GM18508 (cell line): Measurements from ENCODE around the gene WDR20.

Source experiments
- ATAC-seq: cut with Tn5 transposase; IDR thresholded peaks from one replicate; pipeline ENCODE4 v1.9.1; 2021; ENCODE audit warnings: moderate number of reproducible peaks; ENCODE audit not compliant: insufficient read depth, unreplicated experiment

WDR20 gene

DNA sequence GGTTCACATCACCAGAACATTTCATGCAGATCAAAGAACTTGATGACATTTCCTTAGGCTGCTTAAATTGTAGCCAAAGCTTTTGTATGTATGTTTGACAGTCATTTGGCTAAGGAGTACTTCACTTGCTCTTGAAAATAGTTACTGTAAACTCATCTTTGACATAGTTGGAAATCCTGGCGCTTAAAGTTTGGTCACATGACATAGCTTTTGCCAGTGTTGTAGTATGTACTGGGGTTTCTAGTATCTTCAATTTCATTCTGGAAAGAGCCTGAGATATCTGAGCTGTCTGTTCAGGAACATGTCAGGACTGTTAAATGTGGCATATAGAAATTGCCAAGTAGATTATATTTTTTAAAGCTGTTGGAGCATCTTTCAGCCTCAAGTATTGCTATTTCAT is 55.7 kb downstream of the WDR20 start:
- ATAC-seq, result no peak

GRCh38 chr14:102196039-102196901 is 56.6 kb downstream of the WDR20 start:
- ATAC-seq, result no peak

- no peak for ATAC-seq
These were observed 57.2 kb downstream of the WDR20 start for GRCh38 chr14:102196902-102197230.

DNA sequence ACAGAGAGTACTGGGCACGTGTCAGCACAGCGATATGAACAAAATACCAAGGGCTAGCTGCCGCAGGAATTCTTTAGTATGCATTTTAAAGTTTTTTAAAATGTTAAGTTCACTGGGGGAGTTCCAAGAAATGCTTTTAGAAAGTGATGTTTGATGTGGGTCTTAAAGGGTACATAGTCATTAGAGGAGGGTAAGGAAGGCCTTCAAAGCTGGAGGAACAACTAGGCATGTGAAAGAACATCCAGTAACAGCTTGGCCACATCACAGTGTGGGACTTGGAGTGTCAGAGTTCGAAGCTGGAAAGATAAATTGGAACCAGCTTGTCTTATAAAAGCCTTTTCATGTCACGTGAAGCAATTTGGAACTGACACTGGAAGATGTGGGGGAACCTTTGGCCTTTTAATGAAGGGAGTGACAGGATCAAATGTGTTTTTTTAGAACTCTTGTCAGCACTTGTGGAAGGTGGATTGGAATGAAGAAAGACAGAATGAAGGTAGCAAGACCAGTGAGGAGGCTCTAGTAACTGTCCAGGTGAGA is 57.7 kb downstream of the WDR20 start:
- ATAC-seq, result no peak

- no peak for ATAC-seq
These were observed 61.1 kb downstream of the WDR20 start for GRCh38 chr14:102200690-102201352.

DNA sequence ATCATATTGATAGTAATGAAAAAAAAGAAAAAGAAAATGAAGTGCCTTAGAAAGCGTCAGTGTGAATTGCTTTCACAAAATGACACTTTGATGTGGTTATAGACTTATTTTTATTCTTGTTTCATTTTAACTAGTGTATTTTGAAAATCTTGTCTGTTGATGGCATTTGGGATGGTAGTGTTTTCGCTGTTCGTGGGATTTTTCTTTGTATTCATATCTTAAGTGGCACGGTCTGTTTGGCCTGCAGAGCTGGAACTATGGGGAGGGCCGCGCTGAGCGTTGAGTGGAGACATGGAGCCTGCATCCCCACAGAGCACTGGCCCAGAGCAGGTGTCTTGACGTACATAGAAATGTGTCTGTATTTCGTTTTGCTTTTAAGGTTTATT is 61.6 kb downstream of the WDR20 start:
- no peak for ATAC-seq

GRCh38 chr14:102201776-102202175 is 62.1 kb downstream of the WDR20 start:
- no peak for ATAC-seq

DNA sequence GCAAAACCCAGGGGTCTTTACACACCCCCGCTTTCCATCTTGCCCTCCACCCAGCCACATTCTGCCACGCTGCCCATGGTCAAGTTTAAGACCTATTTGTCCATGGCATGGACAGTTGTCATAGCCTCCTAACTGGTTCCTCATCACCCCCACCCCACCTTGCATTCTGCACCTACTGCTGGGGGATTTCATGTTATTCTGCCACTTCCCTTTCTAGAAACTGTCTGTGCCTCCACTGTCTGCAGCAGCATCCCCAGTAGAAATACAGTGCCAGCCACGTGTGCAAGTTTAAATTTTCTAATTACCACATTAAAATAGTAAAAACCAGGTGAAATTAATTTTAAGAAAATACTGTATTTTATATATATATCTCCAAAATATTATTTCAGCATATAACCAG is 63.2 kb downstream of the WDR20 start:
- ATAC-seq, result no peak

GRCh38 chr14:102203382-102203781 is 63.7 kb downstream of the WDR20 start:
- ATAC-seq, result no peak

- no peak for ATAC-seq
These were observed 65.9 kb downstream of the WDR20 start for GRCh38 chr14:102205560-102205959.

- ATAC-seq, result no peak
These were observed 67.2 kb downstream of the WDR20 start for GRCh38 chr14:102206918-102207317.

DNA sequence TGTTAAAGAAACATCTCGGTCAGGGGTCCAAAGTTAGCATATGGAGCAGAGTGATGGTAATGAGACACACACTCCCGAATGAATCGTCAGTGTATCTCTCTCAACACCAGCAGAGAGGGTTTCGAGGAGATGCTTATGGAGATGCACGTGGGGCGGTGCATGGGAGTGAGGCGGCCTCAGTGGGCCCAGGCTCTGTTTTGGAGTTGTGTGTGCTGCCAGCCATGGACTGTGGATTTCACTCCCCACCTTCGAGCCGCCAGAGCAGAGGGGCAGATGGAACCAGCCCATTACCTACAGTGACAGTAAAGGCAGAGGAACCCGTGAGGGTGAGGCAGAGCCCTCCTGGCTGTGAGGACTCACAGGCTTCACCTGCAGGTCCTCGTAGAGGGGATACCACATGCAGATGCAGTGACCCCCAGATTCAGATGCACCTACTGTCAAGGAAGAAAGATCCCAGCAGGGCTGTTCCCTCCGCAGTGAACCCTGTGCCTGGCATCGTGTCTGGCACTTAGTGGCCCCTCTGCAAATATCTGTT is 68.2 kb downstream of the WDR20 start:
- ATAC-seq, result no peak

DNA sequence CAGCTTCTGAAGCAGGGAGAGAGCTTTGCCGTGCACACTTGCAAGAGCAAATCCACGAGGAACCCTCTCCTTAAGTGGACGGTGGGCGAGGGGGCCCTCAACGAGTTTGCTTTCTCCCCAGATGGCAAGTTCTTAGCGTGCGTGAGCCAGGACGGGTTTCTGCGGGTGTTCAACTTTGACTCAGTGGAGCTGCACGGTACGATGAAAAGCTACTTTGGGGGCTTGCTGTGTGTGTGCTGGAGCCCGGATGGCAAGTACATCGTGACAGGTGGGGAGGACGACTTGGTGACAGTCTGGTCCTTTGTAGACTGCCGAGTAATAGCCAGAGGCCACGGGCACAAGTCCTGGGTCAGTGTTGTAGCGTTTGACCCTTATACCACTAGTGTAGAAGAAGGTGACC is 69.0 kb downstream of the WDR20 start:
- ATAC-seq, result no peak

DNA sequence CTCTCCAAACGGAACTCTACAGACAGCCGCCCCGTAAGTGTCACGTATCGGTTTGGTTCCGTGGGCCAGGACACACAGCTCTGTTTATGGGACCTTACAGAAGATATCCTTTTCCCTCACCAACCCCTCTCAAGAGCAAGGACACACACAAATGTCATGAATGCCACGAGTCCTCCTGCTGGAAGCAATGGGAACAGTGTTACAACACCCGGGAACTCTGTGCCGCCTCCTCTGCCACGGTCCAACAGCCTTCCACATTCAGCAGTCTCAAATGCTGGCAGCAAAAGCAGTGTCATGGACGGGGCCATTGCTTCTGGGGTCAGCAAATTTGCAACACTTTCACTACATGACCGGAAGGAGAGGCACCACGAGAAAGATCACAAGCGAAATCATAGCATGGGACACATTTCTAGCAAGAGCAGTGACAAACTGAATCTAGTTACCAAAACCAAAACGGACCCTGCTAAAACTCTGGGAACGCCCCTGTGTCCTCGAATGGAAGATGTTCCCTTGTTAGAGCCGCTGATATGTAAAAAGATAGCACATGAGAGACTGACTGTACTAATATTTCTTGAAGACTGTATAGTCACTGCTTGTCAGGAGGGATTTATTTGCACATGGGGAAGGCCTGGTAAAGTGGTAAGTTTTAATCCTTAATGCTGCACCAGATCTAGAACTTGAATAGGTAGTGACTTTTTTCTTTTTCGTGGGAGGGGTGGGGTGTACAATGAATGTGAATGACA is 69.7 kb downstream of the WDR20 start:
- no peak for ATAC-seq

- ATAC-seq, result no peak
These were observed 70.8 kb downstream of the WDR20 start for GRCh38 chr14:102210421-102211042.

GRCh38 chr14:102211240-102211639 is 71.5 kb downstream of the WDR20 start:
- ATAC-seq, result no peak

- no peak for ATAC-seq
These were observed 72.7 kb downstream of the WDR20 start for GRCh38 chr14:102212356-102212755.

GRCh38 chr14:102212845-102213244 is 73.1 kb downstream of the WDR20 start:
- ATAC-seq, result no peak

GRCh38 chr14:102213470-102213869 is 73.8 kb downstream of the WDR20 start:
- no peak for ATAC-seq

- ATAC-seq, result no peak
These were observed 74.4 kb downstream of the WDR20 start for GRCh38 chr14:102213984-102214658.
